Frontal cortex (tissue), 4 donors: ENCODE measurements around the gene ADAP1. TPM values are rescaled to one million over a fixed set of nuclear protein-coding genes. Genes with fewer than 3 reads are reported as not detected.
"Not testable (repeated sequence)": the region's sequence is repeated elsewhere in the genome, so short reads cannot be mapped to it uniquely, and the experiment has no call there.

Experiments used
- DNase-seq, 2 donors: peaks; one replicate each; pipeline ENCODE4 v3.0.0; 2012; ENCODE audit warnings: low spot score in 2 of 2
- FAIRE-seq: peaks from 2 replicates; lab custom pipeline; 2012; peaks lifted over from hg19 to GRCh38; lab: Jason Lieb, UNC
- total RNA-seq: library from RNA; depleted of rRNA; stranded (reverse); fragments of >200 nt; gene quantifications from one replicate; pipeline ENCODE4 v1.2.3, GENCODE V29; 2014
- donor health status: control.
- donor health status: control.
- donor health status: control.

ADAP1 gene
- total RNA-seq, 1 donor from 2014 or later: 33.8 TPM

GRCh38 chr7:915291-916218 lies 38.9 kb downstream of the ADAP1 start:
- DNase-seq: no peak

GRCh38 chr7:914521-915194 lies 39.8 kb downstream of the ADAP1 start:
- DNase-seq (no peak), FAIRE-seq (no peak)

More at GRCh38 chr7:915291-916218, 38.9 kb downstream of the ADAP1 start:
- no peak for FAIRE-seq

- no peak for FAIRE-seq
- peak in 1 of 2 donors; percentile 79 for DNase-seq
Observed at GRCh38 chr7:913736-914520, 40.6 kb downstream of the ADAP1 start.

- DNase-seq (peak in 1 of 2 donors; percentile 80), FAIRE-seq (no peak)
Observed at GRCh38 chr7:911791-912480, 42.5 kb downstream of the ADAP1 start.

- FAIRE-seq (no peak), DNase-seq (no peak)
Observed at GRCh38 chr7:910931-911431, 43.5 kb downstream of the ADAP1 start.

- FAIRE-seq (no peak), DNase-seq (no peak)
Observed at GRCh38 chr7:910441-910861, 44.0 kb downstream of the ADAP1 start.

GRCh38 chr7:909358-910329 lies 44.8 kb downstream of the ADAP1 start:
- FAIRE-seq (no peak), DNase-seq (no peak)

- not testable (repeated sequence) for FAIRE-seq
- peak; percentile 75 to 81 for DNase-seq
Observed at GRCh38 chr7:908591-909357, 45.7 kb downstream of the ADAP1 start.

GRCh38 chr7:908159-908581 lies 46.3 kb downstream of the ADAP1 start:
- FAIRE-seq: no peak
- DNase-seq: no peak

- no peak for FAIRE-seq
Observed at GRCh38 chr7:907158-907980, 47.1 kb downstream of the ADAP1 start.

GRCh38 chr7:906776-907157 lies 47.7 kb downstream of the ADAP1 start:
- FAIRE-seq (no peak), DNase-seq (no peak)

More at GRCh38 chr7:907158-907980, 47.1 kb downstream of the ADAP1 start:
- DNase-seq: no peak

- DNase-seq: no peak
- FAIRE-seq: no peak
Observed at GRCh38 chr7:904847-905246, 49.6 kb downstream of the ADAP1 start.

GRCh38 chr7:903921-904755 lies 50.3 kb downstream of the ADAP1 start:
- no peak for FAIRE-seq
- DNase-seq: no peak

GRCh38 chr7:902996-903395 lies 51.5 kb downstream of the ADAP1 start:
- no peak for FAIRE-seq
- no peak for DNase-seq

GRCh38 chr7:901388-902154 lies 52.9 kb downstream of the ADAP1 start:
- DNase-seq: peak; percentile 77 to 83
- FAIRE-seq: no peak
